Hematopoietic multipotent progenitor cell treated with erythropoietin and hydrocortisone succinate and interleukin-3 and kit ligand, for 8 days (in vitro differentiated cells): ENCODE data around the gene RAE1.
"Not testable (repeated sequence)": the region's sequence is repeated elsewhere in the genome, so short reads cannot be mapped to it uniquely, and the experiment has no call there.

Experiments used
- DNase-seq: peaks from one replicate; pipeline ENCODE4 v3.0.0-alpha.2; 2015

RAE1 gene

GRCh38 chr20:57327820-57328219, 23.2 kb upstream of the RAE1 start:
- no peak for DNase-seq

- DNase-seq: no peak
These were observed 21.3 kb upstream of the RAE1 start, which contains the start of gene SPO11 for GRCh38 chr20:57329608-57330221. Gene SPO11, plus strand, starts transcription at chr20:57329803. Its CDS starts 65 bp downstream, at chr20:57329868.

GRCh38 chr20:57330998-57331397, 20.1 kb upstream of the RAE1 start:
- DNase-seq: no peak

GRCh38 chr20:57332105-57333089, 18.7 kb upstream of the RAE1 start:
- DNase-seq: no peak

- DNase-seq: no peak
These were observed 15.7 kb upstream of the RAE1 start for GRCh38 chr20:57335392-57335791.

- no peak for DNase-seq
These were observed 9.4 kb upstream of the RAE1 start for GRCh38 chr20:57341663-57342062.

- no peak for DNase-seq
These were observed 8.2 kb upstream of the RAE1 start for GRCh38 chr20:57342829-57343228.

GRCh38 chr20:57346477-57346876, 4.6 kb upstream of the RAE1 start:
- DNase-seq: peak; percentile 74

- no peak for DNase-seq
These were observed 3.7 kb upstream of the RAE1 start for GRCh38 chr20:57347393-57347792.

- not testable (repeated sequence) for DNase-seq
These were observed 2.7 kb upstream of the RAE1 start for GRCh38 chr20:57348200-57348921.

- peak; percentile 4 for DNase-seq
These were observed 2.0 kb upstream of the RAE1 start for GRCh38 chr20:57348922-57349574.

GRCh38 chr20:57350081-57350710, 859 bp upstream of the RAE1 start:
- no peak for DNase-seq

- not testable (repeated sequence) for DNase-seq
These were observed 371 bp upstream of the RAE1 start for GRCh38 chr20:57350726-57351041.

GRCh38 chr20:57352305-57352704, 1.2 kb downstream of the RAE1 start:
- DNase-seq: no peak

- no peak for DNase-seq
These were observed 2.3 kb downstream of the RAE1 start for GRCh38 chr20:57353351-57353750.

GRCh38 chr20:57361517-57361916, 10.5 kb downstream of the RAE1 start:
- DNase-seq: no peak

GRCh38 chr20:57364451-57364850, 13.4 kb downstream of the RAE1 start:
- no peak for DNase-seq

- no peak for DNase-seq
These were observed 18.5 kb downstream of the RAE1 start for GRCh38 chr20:57369596-57369995.

- DNase-seq: no peak
These were observed 19.3 kb downstream of the RAE1 start for GRCh38 chr20:57370316-57370715.

- no peak for DNase-seq
These were observed 20.3 kb downstream of the RAE1 start for GRCh38 chr20:57371363-57371762.

GRCh38 chr20:57372157-57372556, 21.1 kb downstream of the RAE1 start:
- DNase-seq: no peak

- no peak for DNase-seq
These were observed 21.7 kb downstream of the RAE1 start for GRCh38 chr20:57372581-57373350.
